B cell (primary cell): ENCODE results near the gene SRR. TPM values are rescaled to one million over a fixed set of nuclear protein-coding genes. Genes with fewer than 3 reads are reported as not detected.
A peak's percentile ranks its signal among the peaks of the same experiment; 100 is the strongest.

Experiments
- ATAC-seq: fragments of 200-7000 bp; cut with Tn5 transposase; one replicate; pipeline ENCODE4 v1.10.0; 2021; ENCODE audit warnings: low read depth, mild to moderate bottlenecking, moderate number of reproducible peaks, moderate library complexity
- CTCF ChIA-PET: fragments of 350-600 bp; sonication (Branson Sonifier 250); formaldehyde crosslinking; loops from one replicate; lab custom pipeline; 2021; ENCODE audit warnings: antibody characterized with exemption, inconsistent platforms; lab: Charles Lee
- POLR2A ChIA-PET: fragments of 350-600 bp; sonication (Branson Sonifier 250); formaldehyde crosslinking; loops from one replicate; lab custom pipeline; 2021; ENCODE audit warnings: antibody characterized with exemption; lab: Charles Lee
- DNase-seq: peaks from one replicate; pipeline ENCODE4 v3.0.0; 2013
- H2AFZ ChIP-seq: 2 replicates; pipeline ENCODE4 v1.6.1; 2012; ENCODE audit warnings: mild to moderate bottlenecking, low read depth, low read length; ENCODE audit not compliant: insufficient read depth, poor library complexity, severe bottlenecking
- H3K27ac ChIP-seq, 2 donors: 1 replicate in 1 of 2; 2 replicates in 1 of 2; pipeline ENCODE4 v1.5.1; 2012 to 2013; ENCODE audit warnings: low read length in 2 of 2, mild to moderate bottlenecking in 2 of 2, moderate library complexity in 1 of 2
- H3K27me3 ChIP-seq, 4 experiments: fragments of 200-600 bp in 1 of 4; sonication (generic) in 1 of 4; replicated peaks in 1 of 4; 1 replicate in 2 of 4; 2 replicates in 2 of 4; pipeline versions ENCODE4 v1.6.1 to v1.7.0; 2013 to 2016; ENCODE audit warnings: low read length in 3 of 4, mild to moderate bottlenecking in 2 of 4, mixed read lengths in 1 of 4, moderate library complexity in 1 of 4; ENCODE audit not compliant: insufficient read depth in 4 of 4, control insufficient read depth in 3 of 4; ENCODE audit errors: control extremely low read depth in 1 of 4
- H3K36me3 ChIP-seq, 2 experiments: replicated peaks in 1 of 2; 1 replicate in 1 of 2; 2 replicates in 1 of 2; pipeline versions ENCODE4 v1.6.1 to v1.7.1; 2013; ENCODE audit warnings: low read length in 1 of 2; ENCODE audit not compliant: insufficient read depth in 2 of 2, control insufficient read depth in 1 of 2; ENCODE audit errors: control extremely low read depth in 1 of 2, extremely low read depth in 1 of 2
- H3K4me1 ChIP-seq, 2 donors: fragments of 200-600 bp in 1 of 2; sonication (generic) in 1 of 2; 1 replicate in 1 of 2; 2 replicates in 1 of 2; pipeline versions ENCODE4 v1.5.1 to v1.6.1; 2013 to 2017; ENCODE audit warnings: low read length in 2 of 2; ENCODE audit not compliant: control insufficient read depth in 2 of 2, insufficient read depth in 2 of 2
- H3K4me2 ChIP-seq: replicated peaks from 2 replicates; pipeline ENCODE3; 2012; ENCODE audit warnings: mild to moderate bottlenecking, low read depth, low read length; ENCODE audit not compliant: poor library complexity, severe bottlenecking
- H3K4me3 ChIP-seq, 5 experiments: fragments of 200-600 bp in 1 of 5; sonication (generic) in 1 of 5; 1 replicate in 3 of 5; 2 replicates in 2 of 5; pipeline versions ENCODE4 v1.5.1 to v1.7.0; 2011 to 2016; ENCODE audit warnings: low read length in 4 of 5, mild to moderate bottlenecking in 4 of 5, low read depth in 2 of 5, control low read depth in 1 of 5, moderate library complexity in 1 of 5; ENCODE audit not compliant: insufficient read depth in 1 of 5; ENCODE audit errors: control extremely low read depth in 1 of 5, extremely low read depth in 1 of 5
- H3K79me2 ChIP-seq: fragments of 200-600 bp; sonication (generic); one replicate; pipeline ENCODE4 v1.6.0; 2016; ENCODE audit warnings: low read length; ENCODE audit not compliant: control insufficient read depth, insufficient read depth
- H3K9ac ChIP-seq: fragments of 200-600 bp; sonication (generic); 2 replicates; pipeline ENCODE4 v1.6.1; 2017; ENCODE audit warnings: mild to moderate bottlenecking, low read length, moderate library complexity
- H3K9me3 ChIP-seq, 3 donors: one replicate each; pipeline versions ENCODE4 v1.6.1 to v1.7.1; 2013; ENCODE audit warnings: low read length in 2 of 3; ENCODE audit not compliant: control insufficient read depth in 2 of 3, insufficient read depth in 1 of 3; ENCODE audit errors: control extremely low read depth in 1 of 3
- H4K20me1 ChIP-seq: 2 replicates; pipeline ENCODE4 v1.6.0; 2012; ENCODE audit warnings: mild to moderate bottlenecking, low read length; ENCODE audit not compliant: insufficient read depth, control insufficient read depth, poor library complexity, severe bottlenecking
- H3K27ac Mint-ChIP-seq: one replicate; pipeline ENCODE4 v1.8.0; 2021; ENCODE audit warnings: mixed read lengths
- H3K27me3 Mint-ChIP-seq: one replicate; pipeline ENCODE4 v1.8.0; 2021; ENCODE audit warnings: mixed read lengths
- H3K4me1 Mint-ChIP-seq: one replicate; pipeline ENCODE4 v1.8.0; 2021; ENCODE audit warnings: mixed read lengths
- H3K4me3 Mint-ChIP-seq: one replicate; pipeline ENCODE4 v1.8.0; 2021; ENCODE audit warnings: mixed read lengths
- H3K9me3 Mint-ChIP-seq: one replicate; pipeline ENCODE4 v1.8.0; 2022; ENCODE audit warnings: mixed read lengths; ENCODE audit not compliant: insufficient read depth
- EZH2 ChIP-seq: IDR thresholded peaks from 2 replicates; pipeline ENCODE4 v1.6.1; 2012; ENCODE audit warnings: borderline replicate concordance, low read depth, mild to moderate bottlenecking, moderate library complexity, low read length; ENCODE audit not compliant: insufficient read depth, poor library complexity, severe bottlenecking
- WGBS: methylation state at CpG from one replicate; pipeline ENCODE4 v1.1.5; 2013; ENCODE audit warnings: missing lambda C conversion rate; ENCODE audit not compliant: insufficient coverage; 5-methylcytosine and 5-hydroxymethylcytosine counted together
- intact Hi-C: fragments of 100-400 bp; cut with micrococcal nuclease; formaldehyde crosslinking; loops from one replicate; pipeline ENCODE4 v1.10.0; 2022
- polyA plus RNA-seq: library from polyadenylated mRNA; depleted of rRNA; stranded (reverse); fragments of >200 nt; gene quantifications from 2 replicates; pipeline ENCODE4 v1.2.3, GENCODE V29; 2012
- total RNA-seq, 2 donors: library from RNA; stranded (reverse); fragments of 120-200 nt in 1 of 2; gene quantifications; 1 replicate in 1 of 2; 2 replicates in 1 of 2; pipeline versions ENCODE4 v1.2.3 to v1.2.4, GENCODE V29; 2013 to 2022
- TF ChIP-seq, protein P1 (sequence below): fragments of 200-600 bp; IDR thresholded peaks from one replicate; pipeline ENCODE4 v1.8.0; 2022; ENCODE audit warnings: antibody characterized with exemption, mild to moderate bottlenecking

Gene SRR
- total and polyA plus RNA-seq, 2 donors (not counting 1 experiment from before 2014, with no cell fraction given), result 2.6 to 5.1 TPM

- Histone ChIP-seq H4K20me1 (no peaks in the 10 kb centered on the region), H3K9me3 (no peaks in the 10 kb centered on the region), H3K27ac (peak overlapping the region; percentile 6 to 64), H3K9ac (peak overlapping the region; percentile 69), H3K79me2 (peaks cover 27% of the 10 kb centered on the region), H3K4me2 (peak overlapping the region; percentile 98), H3K27me3 (no peaks in the 10 kb centered on the region), H3K4me3 (peak overlapping the region; percentile 31 to 84 (median 81)), H3K4me1 (peaks cover 9 to 25% of the 10 kb centered on the region in 2 donors), H2AFZ (peak overlapping the region; percentile 77), H3K36me3 (peaks cover 0 to 25% of the 10 kb centered on the region in 2 experiments)
- peak; percentile 73 for DNase-seq
- Mint-ChIP-seq H3K9me3 (no peaks in the 10 kb centered on the region), H3K4me3 (peak overlapping the region; percentile 100), H3K27ac (peak overlapping the region; percentile 80), H3K4me1 (peaks cover 24% of the 10 kb centered on the region), H3K27me3 (no peaks in the 10 kb centered on the region)
- peak; percentile 48 for ATAC-seq
- CTCF ChIA-PET, result interaction anchor here (0.9 to 3.7 kb wide), 4 partner anchors 13 to 78 kb away, joined by 3 to 21 read pairs (median 7); no protein-coding TSS in a partner anchor
- intact Hi-C loops, result loop anchor here (2.0 to 5.0 kb wide), 3 partner anchors 55 to 375 kb away; partner anchors contain the start of gene CLUH
- whole genome bisulfite sequencing, result under 1% methylated on average over 82 of the region's 92 CpGs
- POLR2A ChIA-PET, result interaction anchor here (1.3 kb wide), 1 partner anchor 56 kb away, joined by 3 read pairs; no protein-coding TSS in a partner anchor
- TF ChIP-seq EZH2, result no peak
- TF ChIP-seq, protein P1, sequence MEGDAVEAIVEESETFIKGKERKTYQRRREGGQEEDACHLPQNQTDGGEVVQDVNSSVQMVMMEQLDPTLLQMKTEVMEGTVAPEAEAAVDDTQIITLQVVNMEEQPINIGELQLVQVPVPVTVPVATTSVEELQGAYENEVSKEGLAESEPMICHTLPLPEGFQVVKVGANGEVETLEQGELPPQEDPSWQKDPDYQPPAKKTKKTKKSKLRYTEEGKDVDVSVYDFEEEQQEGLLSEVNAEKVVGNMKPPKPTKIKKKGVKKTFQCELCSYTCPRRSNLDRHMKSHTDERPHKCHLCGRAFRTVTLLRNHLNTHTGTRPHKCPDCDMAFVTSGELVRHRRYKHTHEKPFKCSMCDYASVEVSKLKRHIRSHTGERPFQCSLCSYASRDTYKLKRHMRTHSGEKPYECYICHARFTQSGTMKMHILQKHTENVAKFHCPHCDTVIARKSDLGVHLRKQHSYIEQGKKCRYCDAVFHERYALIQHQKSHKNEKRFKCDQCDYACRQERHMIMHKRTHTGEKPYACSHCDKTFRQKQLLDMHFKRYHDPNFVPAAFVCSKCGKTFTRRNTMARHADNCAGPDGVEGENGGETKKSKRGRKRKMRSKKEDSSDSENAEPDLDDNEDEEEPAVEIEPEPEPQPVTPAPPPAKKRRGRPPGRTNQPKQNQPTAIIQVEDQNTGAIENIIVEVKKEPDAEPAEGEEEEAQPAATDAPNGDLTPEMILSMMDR, result no peak
Measured at GRCh38 chr17:2337544-2338314, 34.0 kb downstream of the SRR start.

GRCh38 chr17:2338315-2338657 is 34.5 kb downstream of the SRR start:
- peaks cover 24% of the 10 kb centered on the region for H3K4me1 Mint-ChIP-seq

More at GRCh38 chr17:2338315-2338657, 34.5 kb downstream of the SRR start:
- peak overlapping the region; percentile 77 for H2AFZ ChIP-seq
- TF ChIP-seq, protein P1, result no peak
- no peak for TF ChIP-seq EZH2
- H3K27me3 ChIP-seq, result no peaks in the 10 kb centered on the region
- H3K4me1 ChIP-seq, result peaks cover 9 to 25% of the 10 kb centered on the region in 2 donors
- Mint-ChIP-seq H3K27me3 (no peaks in the 10 kb centered on the region), H3K4me3 (peak overlapping the region; percentile 88), H3K27ac (peak overlapping the region; percentile 80), H3K9me3 (no peaks in the 10 kb centered on the region)
- 86% methylated on average over 1 of the region's 5 CpGs for WGBS
- H3K4me2 ChIP-seq, result peak overlapping the region; percentile 98
- ATAC-seq, result no peak
- peak overlapping the region; percentile 69 for H3K9ac ChIP-seq
- H4K20me1 ChIP-seq, result no peaks in the 10 kb centered on the region
- H3K4me3 ChIP-seq, result peak overlapping the region in 4 of 5 experiments; percentile 77 to 84 (median 82)
- no peak for DNase-seq
- ChIA-PET POLR2A (interaction anchor here (1.3 kb wide), 1 partner anchor 55 kb away, joined by 3 read pairs; no protein-coding TSS in a partner anchor), CTCF (interaction anchor here (0.9 to 3.7 kb wide), 3 partner anchors 13 to 78 kb away, joined by 3 to 21 read pairs (median 3); no protein-coding TSS in a partner anchor)
- H3K36me3 ChIP-seq, result peaks cover 0 to 21% of the 10 kb centered on the region in 2 experiments
- intact Hi-C loops, result loop anchor here (5.0 kb wide), 2 partner anchors 286 to 374 kb away; partner anchors contain the start of gene CLUH
- peaks cover 27% of the 10 kb centered on the region for H3K79me2 ChIP-seq
- H3K9me3 ChIP-seq, result no peaks in the 10 kb centered on the region
- H3K27ac ChIP-seq, result peak overlapping the region; percentile 6 to 64
